Left lung (tissue), 10 donors: ENCODE measurements around the gene MYO15A. TPM values are rescaled to one million over a fixed set of nuclear protein-coding genes. Genes with fewer than 3 reads are reported as not detected.

ENCODE experiments used
- ATAC-seq: fragments of 200-7000 bp; cut with Tn5 transposase; one replicate; pipeline ENCODE4 v1.9.1; 2020; ENCODE audit warnings: moderate library complexity
- DNase-seq, 4 donors: peaks; one replicate each; pipeline ENCODE4 v3.0.0-alpha.2; 2013 to 2020
- H3K27ac ChIP-seq, 2 donors: fragments of 200-600 bp; sonication (generic) in 1 of 2; one replicate each; pipeline versions ENCODE4 v1.5.0 to v1.8.0; 2020 to 2021
- H3K27me3 ChIP-seq, 2 donors: fragments of 200-600 bp; sonication (generic) in 1 of 2; one replicate each; pipeline versions ENCODE4 v1.5.0 to v1.8.0; 2020 to 2021
- H3K36me3 ChIP-seq, 2 donors: fragments of 200-600 bp; sonication (generic) in 1 of 2; one replicate each; pipeline versions ENCODE4 v1.5.0 to v1.8.0; 2020 to 2021
- H3K4me1 ChIP-seq, 2 donors: fragments of 200-600 bp; one replicate each; pipeline ENCODE4 v1.8.0; 2021
- H3K4me3 ChIP-seq, 2 donors: fragments of 200-600 bp; sonication (generic) in 1 of 2; one replicate each; pipeline versions ENCODE4 v1.5.0 to v1.8.0; 2020 to 2021; ENCODE audit warnings: mild to moderate bottlenecking in 1 of 2
- H3K9me3 ChIP-seq, 2 donors: fragments of 200-600 bp; sonication (generic) in 1 of 2; one replicate each; pipeline versions ENCODE4 v1.5.0 to v1.8.0; 2020 to 2021
- CTCF ChIP-seq, 2 donors: fragments of 200-600 bp; sonication (generic) in 1 of 2; IDR thresholded peaks; one replicate each; pipeline versions ENCODE4 v1.5.0 to v1.8.0; 2021; ENCODE audit warnings: antibody characterized with exemption in 2 of 2
- intact Hi-C, 2 donors: fragments of 100-400 bp; cut with DNase I; formaldehyde crosslinking; loops; one replicate each; pipeline versions ENCODE4 v1.11.2 to v1.14.2; 2022
- polyA plus RNA-seq, 6 donors: library from polyadenylated mRNA; unstranded; fragments of 120-200 nt; gene quantifications; one replicate each; pipeline ENCODE4 v1.2.1, GENCODE V29; 2013; ENCODE audit not compliant: insufficient read length in 6 of 6
- total RNA-seq, 2 donors: library from RNA; stranded (reverse); fragmentation: NEBNext Ultra II Directional; extraction: Animal tissue kit (Norgen Biotek cat#: 25700); gene quantifications; one replicate each; pipeline ENCODE4 v1.2.1, GENCODE V29; 2021
- donor health status: DM: no; HTN: yes; CAD: no.
- donor health status: DM: no; HTN: no; CAD: no.

Gene MYO15A
- total and polyA plus RNA-seq, 8 donors: 1.3 to 3.2 (median 2.6) TPM

GRCh38 chr17:18146980-18147379 lies 38.4 kb downstream of the MYO15A start:
- ATAC-seq: no peak
- no peak for TF ChIP-seq CTCF (IDR thresholded peaks at IDR 0.05)
- peaks cover 0 to under 1% of the 10 kb centered on the region in 2 donors for H3K27me3 ChIP-seq
- intact Hi-C loops: no loop called here
- no peaks in the 10 kb centered on the region for H3K36me3 ChIP-seq
- H3K4me3 ChIP-seq: no peak overlapping the region
- H3K9me3 ChIP-seq: no peaks in the 10 kb centered on the region
- no peak overlapping the region for H3K27ac ChIP-seq
- DNase-seq: no peak
- H3K4me1 ChIP-seq: no peaks in the 10 kb centered on the region

- Histone ChIP-seq H3K4me3 (no peak overlapping the region), H3K36me3 (no peaks in the 10 kb centered on the region), H3K9me3 (no peaks in the 10 kb centered on the region), H3K27ac (no peak overlapping the region), H3K27me3 (no peaks in the 10 kb centered on the region), H3K4me1 (peaks cover 7 to 11% of the 10 kb centered on the region in 2 donors)
- TF ChIP-seq CTCF (IDR thresholded peaks at IDR 0.05): no peak
- DNase-seq (no peak), ATAC-seq (no peak)
- intact Hi-C loops: no loop called here
Observed at GRCh38 chr17:18148586-18148985, 40.0 kb downstream of the MYO15A start.

- no peak overlapping the region for H3K4me3 ChIP-seq
- TF ChIP-seq CTCF (IDR thresholded peaks at IDR 0.05): no peak
- ATAC-seq: no peak
- no peaks in the 10 kb centered on the region for H3K9me3 ChIP-seq
- H3K36me3 ChIP-seq: no peaks in the 10 kb centered on the region
- DNase-seq: no peak
- no peaks in the 10 kb centered on the region for H3K27me3 ChIP-seq
- intact Hi-C loops: no loop called here
- H3K27ac ChIP-seq: no peak overlapping the region
- H3K4me1 ChIP-seq: peaks cover 7 to 16% of the 10 kb centered on the region in 2 donors
Observed at GRCh38 chr17:18151290-18151689, 42.7 kb downstream of the MYO15A start.

GRCh38 chr17:18155179-18155578 lies 46.6 kb downstream of the MYO15A start:
- Histone ChIP-seq H3K27me3 (no peaks in the 10 kb centered on the region), H3K4me3 (no peak overlapping the region), H3K27ac (no peak overlapping the region), H3K36me3 (no peaks in the 10 kb centered on the region), H3K9me3 (no peaks in the 10 kb centered on the region), H3K4me1 (peaks cover 7 to 36% of the 10 kb centered on the region in 2 donors)
- ATAC-seq: no peak
- no peak for DNase-seq
- intact Hi-C loops: no loop called here
- no peak for TF ChIP-seq CTCF (IDR thresholded peaks at IDR 0.05)

- intact Hi-C loops: no loop called here
- no peak overlapping the region for H3K4me3 ChIP-seq
- no peak for TF ChIP-seq CTCF (IDR thresholded peaks at IDR 0.05)
- no peaks in the 10 kb centered on the region for H3K9me3 ChIP-seq
- no peak for DNase-seq
- no peaks in the 10 kb centered on the region for H3K36me3 ChIP-seq
- no peaks in the 10 kb centered on the region for H3K27me3 ChIP-seq
- ATAC-seq: no peak
- peaks cover 7 to 36% of the 10 kb centered on the region in 2 donors for H3K4me1 ChIP-seq
- no peak overlapping the region for H3K27ac ChIP-seq
Observed at GRCh38 chr17:18156171-18156975, 47.8 kb downstream of the MYO15A start.
